ENCODE data around the gene HLCS. TPM values are rescaled to one million over a fixed set of nuclear protein-coding genes. Genes with fewer than 3 reads are reported as not detected.

HLCS gene
- total RNA-seq, 1 donor from 2014 or later: 15.9 TPM

DNA sequence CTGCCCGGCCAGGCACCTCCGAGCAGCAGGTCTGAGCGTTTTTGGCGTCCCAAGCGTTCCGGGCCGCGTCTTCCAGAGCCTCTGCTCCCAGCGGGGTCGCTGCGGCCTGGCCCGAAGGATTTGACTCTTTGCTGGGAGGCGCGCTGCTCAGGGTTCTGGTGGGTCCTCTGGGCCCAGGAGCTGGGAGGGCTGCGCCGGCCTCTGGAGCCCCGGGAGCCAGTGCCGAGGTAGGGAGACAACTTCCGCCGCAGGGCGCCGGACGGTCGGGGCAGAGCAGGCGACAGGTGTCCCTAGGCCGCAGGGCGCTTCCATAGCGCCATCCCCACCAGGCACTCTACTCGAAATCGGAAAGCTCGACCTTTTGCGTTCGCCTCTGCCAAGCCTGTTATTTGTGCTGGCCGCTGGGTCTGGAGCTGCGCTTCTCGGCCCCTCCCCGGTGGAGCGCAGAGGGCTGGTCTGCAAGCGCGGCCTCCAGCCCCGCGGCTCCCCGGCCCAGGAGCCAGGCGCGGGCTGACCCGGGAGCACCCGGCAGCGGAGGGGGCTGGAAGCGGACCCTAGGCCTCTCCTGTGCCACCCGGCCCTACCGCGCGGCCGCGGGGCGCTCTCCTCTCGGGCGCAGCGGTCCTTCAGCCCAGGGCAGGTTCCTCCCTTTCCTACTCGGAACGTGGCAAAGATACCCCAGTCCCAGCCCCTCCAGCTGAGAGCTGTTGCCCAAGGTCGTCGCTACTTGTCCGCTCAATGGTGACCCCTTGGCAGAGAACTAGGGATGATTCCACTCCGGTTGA, 265.3 kb downstream of the HLCS start:
- peaks cover 19% of the 10 kb centered on the region for H3K4me1 Mint-ChIP-seq (ENCODE audit: low read depth, unreplicated experiment)
- H3K27ac Mint-ChIP-seq (ENCODE audit: unreplicated experiment): no peak overlapping the region
- peak; percentile 48 for DNase-seq
- TF ChIP-seq, protein P1, sequence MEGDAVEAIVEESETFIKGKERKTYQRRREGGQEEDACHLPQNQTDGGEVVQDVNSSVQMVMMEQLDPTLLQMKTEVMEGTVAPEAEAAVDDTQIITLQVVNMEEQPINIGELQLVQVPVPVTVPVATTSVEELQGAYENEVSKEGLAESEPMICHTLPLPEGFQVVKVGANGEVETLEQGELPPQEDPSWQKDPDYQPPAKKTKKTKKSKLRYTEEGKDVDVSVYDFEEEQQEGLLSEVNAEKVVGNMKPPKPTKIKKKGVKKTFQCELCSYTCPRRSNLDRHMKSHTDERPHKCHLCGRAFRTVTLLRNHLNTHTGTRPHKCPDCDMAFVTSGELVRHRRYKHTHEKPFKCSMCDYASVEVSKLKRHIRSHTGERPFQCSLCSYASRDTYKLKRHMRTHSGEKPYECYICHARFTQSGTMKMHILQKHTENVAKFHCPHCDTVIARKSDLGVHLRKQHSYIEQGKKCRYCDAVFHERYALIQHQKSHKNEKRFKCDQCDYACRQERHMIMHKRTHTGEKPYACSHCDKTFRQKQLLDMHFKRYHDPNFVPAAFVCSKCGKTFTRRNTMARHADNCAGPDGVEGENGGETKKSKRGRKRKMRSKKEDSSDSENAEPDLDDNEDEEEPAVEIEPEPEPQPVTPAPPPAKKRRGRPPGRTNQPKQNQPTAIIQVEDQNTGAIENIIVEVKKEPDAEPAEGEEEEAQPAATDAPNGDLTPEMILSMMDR (IDR thresholded peaks at IDR 0.05; ENCODE audit: partially characterized antibody, unreplicated experiment): no peak
- H3K4me3 Mint-ChIP-seq (ENCODE audit: unreplicated experiment): peak overlapping the region; percentile 70
- H3K36me3 Mint-ChIP-seq (ENCODE audit: unreplicated experiment): no peaks in the 10 kb centered on the region
- H3K9me3 Mint-ChIP-seq (ENCODE audit: unreplicated experiment): peaks cover 7% of the 10 kb centered on the region
- peaks cover 42% of the 10 kb centered on the region for H3K27me3 Mint-ChIP-seq (ENCODE audit: unreplicated experiment)

Other genes with a start within 250 kb of the HLCS start
- not detected for gene RIPPLY3, start 40.0 kb upstream of the HLCS start, total RNA-seq (ENCODE audit: unreplicated experiment)
- gene PIGP, start 106.4 kb upstream of the HLCS start, total RNA-seq (ENCODE audit: unreplicated experiment): 17.6 TPM
- 235 TPM for gene TTC3, start 106.6 kb upstream of the HLCS start, total RNA-seq (ENCODE audit: unreplicated experiment)